Chondrocyte (in vitro differentiated cells): ENCODE results near the gene PIK3AP1. TPM values are rescaled to one million over a fixed set of nuclear protein-coding genes. Genes with fewer than 3 reads are reported as not detected.
A peak's percentile ranks its signal among the peaks of the same experiment; 100 is the strongest.
"Not testable (repeated sequence)": the region's sequence is repeated elsewhere in the genome, so short reads cannot be mapped to it uniquely, and the experiment has no call there.

ENCODE experiments used
- DNase-seq: peaks from one replicate; pipeline ENCODE4 v3.0.0; 2021; ENCODE audit warnings: mixed read lengths, low spot score
- H3K27ac Mint-ChIP-seq: one replicate; pipeline ENCODE4 v1.8.0; 2021; ENCODE audit warnings: mild to moderate bottlenecking, moderate library complexity, mixed read lengths; ENCODE audit not compliant: unreplicated experiment
- H3K27me3 Mint-ChIP-seq: 2 replicates; pipeline ENCODE4 v1.8.0; 2021; ENCODE audit warnings: low read depth, mixed read lengths
- H3K36me3 Mint-ChIP-seq: 2 replicates; pipeline ENCODE4 v1.8.0; 2021; ENCODE audit warnings: low read depth, mixed read lengths
- H3K4me1 Mint-ChIP-seq: 2 replicates; pipeline ENCODE4 v1.8.0; 2021; ENCODE audit warnings: low read depth, mild to moderate bottlenecking, mixed read lengths
- H3K4me3 Mint-ChIP-seq: one replicate; pipeline ENCODE4 v1.8.0; 2021; ENCODE audit warnings: mild to moderate bottlenecking, moderate library complexity, mixed read lengths; ENCODE audit not compliant: unreplicated experiment
- H3K9me3 Mint-ChIP-seq: 2 replicates; pipeline ENCODE4 v1.8.0; 2021; ENCODE audit warnings: low read depth, mixed read lengths
- CTCF ChIP-seq: fragments of 200-600 bp; sonication (generic); IDR thresholded peaks from 2 replicates; pipeline ENCODE4 v1.5.0; 2021; ENCODE audit warnings: antibody characterized with exemption, mild to moderate bottlenecking, moderate library complexity
- total RNA-seq: library from RNA; stranded (reverse); gene quantifications from 3 replicates; pipeline ENCODE4 v1.2.1, GENCODE V29; 2021

PIK3AP1 gene
- total RNA-seq, 1 donor from 2014 or later: 9.9 TPM

- DNase-seq: no peak
- no peaks in the 10 kb centered on the region for H3K27me3 Mint-ChIP-seq
- TF ChIP-seq CTCF: no peak
- no peaks in the 10 kb centered on the region for H3K9me3 Mint-ChIP-seq
- no peaks in the 10 kb centered on the region for H3K4me1 Mint-ChIP-seq
- no peaks in the 10 kb centered on the region for H3K36me3 Mint-ChIP-seq
- H3K27ac Mint-ChIP-seq: peak overlapping the region; percentile 45
- no peak overlapping the region for H3K4me3 Mint-ChIP-seq
These were observed 20.4 kb upstream of the PIK3AP1 start for GRCh38 chr10:96740579-96741281.

GRCh38 chr10:96740141-96740540, 19.8 kb upstream of the PIK3AP1 start:
- no peak for TF ChIP-seq CTCF
- H3K36me3 Mint-ChIP-seq: no peaks in the 10 kb centered on the region
- no peak overlapping the region for H3K4me3 Mint-ChIP-seq
- no peak overlapping the region for H3K27ac Mint-ChIP-seq
- no peaks in the 10 kb centered on the region for H3K4me1 Mint-ChIP-seq
- no peak for DNase-seq
- H3K9me3 Mint-ChIP-seq: no peaks in the 10 kb centered on the region
- H3K27me3 Mint-ChIP-seq: no peaks in the 10 kb centered on the region

- not testable (repeated sequence) for H3K27me3 Mint-ChIP-seq, DNase-seq, H3K27ac Mint-ChIP-seq, H3K4me3 Mint-ChIP-seq, H3K4me1 Mint-ChIP-seq, H3K36me3 Mint-ChIP-seq, H3K9me3 Mint-ChIP-seq
These were observed 17.1 kb upstream of the PIK3AP1 start for GRCh38 chr10:96737307-96737902.

GRCh38 chr10:96724621-96725020, 4.3 kb upstream of the PIK3AP1 start:
- TF ChIP-seq CTCF: no peak
- Mint-ChIP-seq H3K4me1 (peaks cover 10% of the 10 kb centered on the region), H3K27me3 (peaks cover 8% of the 10 kb centered on the region), H3K4me3 (no peak overlapping the region), H3K9me3 (no peaks in the 10 kb centered on the region), H3K27ac (no peak overlapping the region), H3K36me3 (peaks cover 2% of the 10 kb centered on the region)
- DNase-seq: no peak

GRCh38 chr10:96721207-96721572, 876 bp upstream of the PIK3AP1 start:
- Mint-ChIP-seq H3K36me3 (peaks cover 2% of the 10 kb centered on the region), H3K9me3 (no peaks in the 10 kb centered on the region), H3K27me3 (peaks cover 6% of the 10 kb centered on the region), H3K27ac (no peak overlapping the region), H3K4me3 (peak overlapping the region; percentile 64), H3K4me1 (peaks cover 12% of the 10 kb centered on the region)
- TF ChIP-seq CTCF: no peak
- DNase-seq: no peak
